WTC11 (cell line): ENCODE measurements around the gene NBPF6. TPM values are rescaled to one million over a fixed set of nuclear protein-coding genes. Genes with fewer than 3 reads are reported as not detected.
"Not testable (repeated sequence)": the region's sequence is repeated elsewhere in the genome, so short reads cannot be mapped to it uniquely, and the experiment has no call there.

Experiments used
- ATAC-seq: fragments of 200-7000 bp; cut with Tn5 transposase; 2 replicates; pipeline ENCODE4 v1.10.0; 2021; ENCODE audit warnings: mild to moderate bottlenecking, moderate library complexity
- CTCF ChIA-PET: fragments of 300-600 bp; sonication (Branson Sonifier 250); formaldehyde crosslinking; loops from one replicate; lab custom pipeline; 2021; ENCODE audit warnings: antibody characterized with exemption; lab: Charles Lee
- POLR2A ChIA-PET: fragments of 350-600 bp; sonication (Branson Sonifier 250); formaldehyde crosslinking; loops from one replicate; lab custom pipeline; 2021; ENCODE audit warnings: antibody characterized with exemption; lab: Charles Lee
- DNase-seq: peaks from one replicate; pipeline ENCODE4 v3.0.0; 2021; ENCODE audit warnings: low spot score
- H3K27ac Mint-ChIP-seq: 2 replicates; pipeline ENCODE4 v1.8.0; 2021; ENCODE audit warnings: mixed read lengths
- H3K27me3 Mint-ChIP-seq: 2 replicates; pipeline ENCODE4 v1.8.0; 2021; ENCODE audit warnings: low read depth, mild to moderate bottlenecking, moderate library complexity, mixed read lengths
- H3K36me3 Mint-ChIP-seq: 2 replicates; pipeline ENCODE4 v1.8.0; 2021; ENCODE audit warnings: mixed read lengths
- H3K4me1 Mint-ChIP-seq: 2 replicates; pipeline ENCODE4 v1.8.0; 2022; ENCODE audit warnings: mixed read lengths
- H3K4me3 Mint-ChIP-seq: 2 replicates; pipeline ENCODE4 v1.8.0; 2021; ENCODE audit warnings: mild to moderate bottlenecking, moderate library complexity, mixed read lengths
- H3K9me3 Mint-ChIP-seq: 2 replicates; pipeline ENCODE4 v1.8.0; 2021; ENCODE audit warnings: mixed read lengths
- ARID4B ChIP-seq: sonication (generic); formaldehyde crosslinking; IDR thresholded peaks from 2 replicates; pipeline ENCODE4 v1.8.0; 2023; ENCODE audit warnings: missing genetic modification reagents, mild to moderate bottlenecking, borderline replicate concordance
- ELF4 ChIP-seq: sonication (generic); formaldehyde crosslinking; IDR thresholded peaks from 2 replicates; pipeline ENCODE4 v1.8.1; 2022; ENCODE audit warnings: low read depth, mild to moderate bottlenecking, moderate library complexity, missing genetic modification reagents
- MXD4 ChIP-seq: fragments of 250-450 bp; sonication (Bioruptor Pico); IDR thresholded peaks from 2 replicates; pipeline ENCODE4 v1.8.0; 2021; ENCODE audit warnings: mild to moderate bottlenecking, moderate library complexity, borderline replicate concordance
- TEAD4 ChIP-seq: sonication (generic); formaldehyde crosslinking; IDR thresholded peaks from 2 replicates; pipeline ENCODE4 v1.8.0; 2022; ENCODE audit warnings: mild to moderate bottlenecking, missing genetic modification reagents
- USF1 ChIP-seq: sonication (generic); formaldehyde crosslinking; IDR thresholded peaks from 2 replicates; pipeline ENCODE4 v1.8.0; 2022; ENCODE audit warnings: mild to moderate bottlenecking, missing genetic modification reagents
- ZNF396 ChIP-seq: fragments of 250-450 bp; sonication (Bioruptor Pico); IDR thresholded peaks from 2 replicates; pipeline ENCODE4 v1.8.0; 2021; ENCODE audit warnings: mild to moderate bottlenecking, moderate library complexity, borderline replicate concordance
- total RNA-seq: library from RNA; stranded (reverse); gene quantifications from 3 replicates; pipeline ENCODE4 v1.2.3, GENCODE V29; 2021
- TF ChIP-seq, protein P1 (sequence below): sonication (generic); formaldehyde crosslinking; IDR thresholded peaks from 2 replicates; pipeline ENCODE4 v1.8.0; 2023; ENCODE audit warnings: missing genetic modification reagents

The NBPF6 gene
- total RNA-seq, 1 experiment from 2014 or later: not detected

DNA sequence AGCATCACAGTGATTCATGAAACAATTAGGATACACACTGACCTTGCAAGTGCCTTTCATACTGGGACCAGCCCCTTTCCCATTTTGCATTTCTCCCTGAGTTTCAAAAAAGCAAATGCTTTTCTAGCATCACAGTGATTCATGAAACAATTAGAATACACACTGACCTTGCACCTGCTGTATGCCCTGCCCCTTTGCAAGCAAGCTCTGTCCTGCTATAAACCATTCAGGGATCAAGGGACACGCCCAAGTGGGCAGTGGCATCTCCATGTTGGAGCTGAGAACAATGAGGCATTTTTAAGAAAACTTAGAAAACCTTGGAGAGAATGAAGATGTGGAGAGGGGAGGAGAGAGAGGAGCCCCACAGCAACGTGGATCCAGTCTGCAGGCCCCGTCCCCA, 13.8 kb downstream of the NBPF6 start:
- H3K27me3 Mint-ChIP-seq, H3K36me3 Mint-ChIP-seq, DNase-seq, CTCF ChIA-PET, H3K9me3 Mint-ChIP-seq, ATAC-seq, H3K4me1 Mint-ChIP-seq, H3K27ac Mint-ChIP-seq, H3K4me3 Mint-ChIP-seq, POLR2A ChIA-PET: not testable (repeated sequence)

GRCh38 chr1:108466166-108466565, 16.0 kb downstream of the NBPF6 start:
- H3K36me3 Mint-ChIP-seq, H3K9me3 Mint-ChIP-seq, H3K27ac Mint-ChIP-seq, ATAC-seq, POLR2A ChIA-PET, DNase-seq, H3K27me3 Mint-ChIP-seq, H3K4me1 Mint-ChIP-seq, CTCF ChIA-PET, H3K4me3 Mint-ChIP-seq: not testable (repeated sequence)

DNA sequence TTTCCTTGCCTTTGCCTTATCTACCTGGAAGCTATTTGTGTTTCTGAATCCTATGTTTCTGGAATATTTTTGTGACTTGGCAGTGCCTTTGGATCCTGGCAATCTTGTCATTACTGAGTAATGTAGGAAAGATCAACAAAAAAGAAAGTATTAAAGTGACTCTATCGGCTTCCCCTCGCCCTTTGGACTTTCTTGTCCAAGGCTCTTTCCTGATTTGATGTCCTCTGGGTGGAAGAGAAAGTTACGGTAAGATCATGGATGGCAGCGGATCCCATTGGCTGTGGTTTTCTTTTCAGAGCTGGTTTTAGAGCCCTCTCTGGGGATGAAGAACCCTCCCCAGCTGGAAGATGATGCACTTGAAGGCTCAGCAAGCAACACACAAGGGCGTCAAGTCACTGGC, 17.0 kb downstream of the NBPF6 start:
- POLR2A ChIA-PET: not testable (repeated sequence)

DNA sequence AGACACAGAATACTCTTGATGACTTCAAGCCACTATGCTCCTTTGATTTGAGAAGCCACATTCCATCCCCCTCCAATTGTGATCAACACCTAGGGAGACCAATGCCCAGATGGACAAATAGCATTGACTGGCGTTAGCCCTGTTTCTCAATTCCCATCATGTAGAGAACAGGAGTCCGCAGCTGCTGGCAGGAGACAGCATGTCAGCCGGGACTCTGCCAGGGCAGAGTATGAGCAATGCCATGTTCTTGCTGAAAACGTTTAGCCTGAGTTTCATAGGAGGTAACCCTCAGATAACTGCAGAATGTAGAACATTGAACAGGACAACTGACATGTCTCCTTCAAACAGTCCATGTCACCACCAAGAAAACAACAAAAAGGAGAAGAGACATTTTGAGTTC, 20.6 kb downstream of the NBPF6 start:
- H3K4me1 Mint-ChIP-seq, ATAC-seq, POLR2A ChIA-PET, CTCF ChIA-PET, DNase-seq, H3K27ac Mint-ChIP-seq, H3K4me3 Mint-ChIP-seq: not testable (repeated sequence)
- Mint-ChIP-seq H3K9me3 (peaks cover 37% of the 10 kb centered on the region), H3K36me3 (peaks cover 32% of the 10 kb centered on the region), H3K27me3 (peaks cover 11% of the 10 kb centered on the region)

More for the DNA sequence above, 17.0 kb downstream of the NBPF6 start:
- H3K27me3 Mint-ChIP-seq, H3K4me1 Mint-ChIP-seq, CTCF ChIA-PET, H3K36me3 Mint-ChIP-seq, ATAC-seq, H3K9me3 Mint-ChIP-seq, H3K4me3 Mint-ChIP-seq, DNase-seq, H3K27ac Mint-ChIP-seq: not testable (repeated sequence)

DNA sequence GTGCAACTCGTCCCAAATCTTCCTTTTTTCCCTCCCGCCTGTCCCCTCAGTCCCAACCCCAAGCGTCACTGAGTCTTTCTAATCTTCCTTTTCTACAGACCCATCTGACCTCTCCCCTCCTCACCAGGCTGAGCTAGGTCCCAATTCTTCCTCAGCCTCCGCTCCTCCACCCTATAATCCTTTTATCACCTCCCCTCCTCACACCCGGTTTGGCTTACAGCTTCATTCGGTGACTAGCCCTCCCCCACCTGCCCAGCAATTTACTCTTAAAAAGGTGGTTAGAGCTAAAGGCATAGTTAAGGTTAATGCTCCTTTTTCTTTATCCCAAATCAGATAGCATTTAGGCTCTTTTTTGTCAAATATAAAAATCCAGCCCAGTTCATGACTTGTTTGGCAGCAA, 24.4 kb downstream of the NBPF6 start:
- Mint-ChIP-seq H3K27me3 (peaks cover 13% of the 10 kb centered on the region), H3K9me3 (peaks cover 73% of the 10 kb centered on the region), H3K36me3 (peaks cover 55% of the 10 kb centered on the region)
- DNase-seq, H3K4me1 Mint-ChIP-seq, ATAC-seq, POLR2A ChIA-PET, H3K27ac Mint-ChIP-seq, CTCF ChIA-PET, H3K4me3 Mint-ChIP-seq: not testable (repeated sequence)

DNA sequence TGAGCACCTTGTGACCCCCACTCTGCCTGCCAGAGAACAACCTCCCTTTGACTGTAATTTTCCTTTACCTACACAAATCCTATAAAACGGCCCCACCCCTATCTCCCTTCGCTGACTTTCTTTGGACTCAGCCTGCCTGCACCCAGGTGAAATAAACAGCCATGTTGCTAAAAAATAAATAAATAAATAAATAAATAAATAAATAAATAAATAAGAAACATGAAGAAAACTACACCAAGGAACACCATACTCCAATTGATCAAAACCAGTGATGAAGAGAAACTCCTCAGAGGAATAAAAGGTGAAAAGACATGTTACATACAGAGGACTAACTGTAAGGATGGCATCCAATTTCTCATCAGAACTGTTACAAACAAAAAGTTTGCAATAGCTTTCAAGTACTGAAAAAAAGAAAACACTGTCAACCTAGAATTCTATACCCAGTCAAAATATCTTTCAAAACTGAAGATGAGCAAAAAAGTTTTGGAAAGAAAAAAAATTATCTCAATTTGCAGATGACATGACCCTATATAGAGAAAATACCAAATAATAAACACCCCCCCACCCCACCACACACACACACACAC, 28.4 kb downstream of the NBPF6 start:
- Mint-ChIP-seq H3K36me3 (peaks cover 52% of the 10 kb centered on the region), H3K9me3 (peaks cover 86% of the 10 kb centered on the region), H3K27ac (no peak overlapping the region), H3K4me3 (no peak overlapping the region), H3K4me1 (no peaks in the 10 kb centered on the region), H3K27me3 (peaks cover 9% of the 10 kb centered on the region)
- ChIA-PET CTCF (interaction anchor here (0.7 kb wide), 1 partner anchor 245 kb away, joined by 3 read pairs; no protein-coding TSS in a partner anchor), POLR2A (no interaction called here)
- TF ChIP-seq ARID4B (no peak), TEAD4 (CRISPR knock-in tag) (no peak), ELF4 (CRISPR knock-in tag) (no peak), MXD4 (CRISPR knock-in tag) (no peak), ZNF396 (no peak), USF1 (CRISPR knock-in tag) (no peak)
- TF ChIP-seq, protein P1, sequence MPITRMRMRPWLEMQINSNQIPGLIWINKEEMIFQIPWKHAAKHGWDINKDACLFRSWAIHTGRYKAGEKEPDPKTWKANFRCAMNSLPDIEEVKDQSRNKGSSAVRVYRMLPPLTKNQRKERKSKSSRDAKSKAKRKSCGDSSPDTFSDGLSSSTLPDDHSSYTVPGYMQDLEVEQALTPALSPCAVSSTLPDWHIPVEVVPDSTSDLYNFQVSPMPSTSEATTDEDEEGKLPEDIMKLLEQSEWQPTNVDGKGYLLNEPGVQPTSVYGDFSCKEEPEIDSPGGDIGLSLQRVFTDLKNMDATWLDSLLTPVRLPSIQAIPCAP (CRISPR knock-in tag): no peak
- ATAC-seq: no peak
- DNase-seq: no peak
